ENCODE data around the gene RAMACL.
"Not testable (repeated sequence)": the region's sequence is repeated elsewhere in the genome, so short reads cannot be mapped to it uniquely, and the experiment has no call there.

RAMACL gene

GRCh38 chr6:166586424-166587156, at the start of gene RAMACL:
TSS of gene RAMACL (minus strand) at chr6:166586678. CDS start at chr6:166586477, 201 bp downstream.
- peak; percentile 7 to 32 (median 12) for DNase-seq (ENCODE audit: low read depth in 3 of 3)

GRCh38 chr6:166635013-166635970, 48.8 kb upstream of the RAMACL start:
- no peak for DNase-seq (ENCODE audit: low read depth in 3 of 3)

- not testable (repeated sequence) for DNase-seq (ENCODE audit: low read depth in 3 of 3)
Measured at GRCh38 chr6:166634581-166634980, 48.1 kb upstream of the RAMACL start.

- no peak for DNase-seq (ENCODE audit: low read depth in 3 of 3)
Measured at GRCh38 chr6:166633732-166634535, 47.5 kb upstream of the RAMACL start.

DNA sequence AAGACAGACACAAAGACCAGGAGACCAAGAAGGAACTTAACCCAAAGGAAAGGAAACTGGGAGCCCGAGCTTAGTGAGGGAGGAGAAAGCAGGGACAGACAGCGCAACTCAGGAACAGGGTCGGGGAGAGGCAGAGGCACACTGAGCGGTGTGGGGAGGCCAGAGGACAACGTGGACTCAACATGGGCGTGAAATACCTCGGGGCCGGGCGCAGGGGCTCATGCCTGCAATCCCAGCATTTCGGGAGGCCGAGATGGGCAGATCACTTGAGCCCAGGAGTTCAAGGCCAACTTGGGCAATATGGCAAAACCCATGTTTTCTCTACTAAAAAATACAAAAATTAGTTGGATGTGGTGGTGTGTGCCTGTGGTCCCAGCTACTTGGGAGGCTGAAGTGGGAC, 46.3 kb upstream of the RAMACL start:
- no peak for DNase-seq (ENCODE audit: low read depth in 3 of 3)

DNA sequence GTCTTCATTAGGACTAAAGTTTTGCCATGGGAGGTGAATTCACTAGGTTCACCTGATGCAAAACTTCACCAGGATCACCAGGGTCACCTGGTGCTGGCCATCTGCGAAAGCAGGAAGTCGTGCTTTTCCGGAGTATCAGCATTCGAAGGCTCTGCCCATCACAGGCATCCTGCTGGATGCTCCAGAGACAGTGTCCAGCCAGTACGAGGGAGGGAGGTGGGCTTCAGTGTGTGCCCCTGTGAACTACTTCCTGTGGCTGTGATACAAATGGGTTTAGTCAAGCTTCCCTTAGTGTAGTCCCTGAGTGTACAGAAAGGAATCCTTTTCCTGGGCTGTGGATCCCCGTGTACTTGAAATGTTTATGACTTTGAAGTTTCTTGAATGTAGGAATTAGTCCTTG, 44.0 kb upstream of the RAMACL start:
- DNase-seq (ENCODE audit: low read depth in 3 of 3), result no peak

- no peak for DNase-seq (ENCODE audit: low read depth in 3 of 3)
Measured at GRCh38 chr6:166629628-166630027, 43.1 kb upstream of the RAMACL start.

GRCh38 chr6:166627875-166628801, 41.7 kb upstream of the RAMACL start:
- DNase-seq (ENCODE audit: low read depth in 3 of 3), result peak; percentile 20 to 42 (median 26)

DNA sequence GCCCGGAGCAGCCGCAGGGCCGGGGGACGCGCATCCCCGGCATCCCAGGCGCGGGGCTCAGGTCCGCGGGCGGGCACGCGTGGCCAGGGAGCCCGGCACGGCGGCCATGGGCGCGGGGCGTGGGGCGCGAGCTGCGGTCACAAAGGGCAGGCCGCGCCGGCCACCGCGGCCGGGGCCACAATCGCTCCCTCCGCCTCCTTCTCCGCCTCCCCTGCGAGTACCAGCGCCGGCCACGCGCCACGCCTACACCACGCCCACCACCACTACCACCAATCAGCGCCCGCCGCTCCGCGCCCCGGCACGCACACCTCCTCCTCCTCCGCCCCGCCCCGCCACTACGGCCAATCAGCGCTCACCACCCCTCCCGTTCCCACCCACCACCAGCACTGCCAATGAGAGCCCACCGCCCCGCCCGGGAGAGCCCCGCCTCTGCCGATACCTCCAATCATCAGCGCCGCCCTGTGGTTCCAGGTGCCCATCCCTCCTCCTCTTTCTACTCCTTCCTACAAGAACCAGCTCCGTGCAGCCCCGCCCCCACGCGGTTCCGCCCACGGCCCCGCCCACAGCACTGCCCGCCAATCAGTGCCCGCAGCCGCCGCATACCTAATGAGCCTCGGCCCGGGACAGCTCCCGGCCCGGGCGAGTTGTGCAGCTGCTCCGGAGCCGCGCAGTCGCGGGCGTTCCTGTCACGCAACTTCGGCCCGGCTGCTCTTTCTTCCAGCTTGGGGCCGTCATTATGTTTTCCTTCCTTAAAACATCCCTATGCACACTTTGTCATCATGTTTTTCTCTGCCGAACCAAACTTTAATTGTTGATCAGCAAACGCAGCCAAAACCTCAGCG, 40.8 kb upstream of the RAMACL start, which contains the start of gene RPS6KA2:
RPS6KA2 (minus strand) TSS at position 219 of the 842 bp plus-strand sequence. CDS start 232 bp downstream, outside the sequence.
- peak; percentile 99 to 100 (median 100) for DNase-seq (ENCODE audit: low read depth in 3 of 3)

DNA sequence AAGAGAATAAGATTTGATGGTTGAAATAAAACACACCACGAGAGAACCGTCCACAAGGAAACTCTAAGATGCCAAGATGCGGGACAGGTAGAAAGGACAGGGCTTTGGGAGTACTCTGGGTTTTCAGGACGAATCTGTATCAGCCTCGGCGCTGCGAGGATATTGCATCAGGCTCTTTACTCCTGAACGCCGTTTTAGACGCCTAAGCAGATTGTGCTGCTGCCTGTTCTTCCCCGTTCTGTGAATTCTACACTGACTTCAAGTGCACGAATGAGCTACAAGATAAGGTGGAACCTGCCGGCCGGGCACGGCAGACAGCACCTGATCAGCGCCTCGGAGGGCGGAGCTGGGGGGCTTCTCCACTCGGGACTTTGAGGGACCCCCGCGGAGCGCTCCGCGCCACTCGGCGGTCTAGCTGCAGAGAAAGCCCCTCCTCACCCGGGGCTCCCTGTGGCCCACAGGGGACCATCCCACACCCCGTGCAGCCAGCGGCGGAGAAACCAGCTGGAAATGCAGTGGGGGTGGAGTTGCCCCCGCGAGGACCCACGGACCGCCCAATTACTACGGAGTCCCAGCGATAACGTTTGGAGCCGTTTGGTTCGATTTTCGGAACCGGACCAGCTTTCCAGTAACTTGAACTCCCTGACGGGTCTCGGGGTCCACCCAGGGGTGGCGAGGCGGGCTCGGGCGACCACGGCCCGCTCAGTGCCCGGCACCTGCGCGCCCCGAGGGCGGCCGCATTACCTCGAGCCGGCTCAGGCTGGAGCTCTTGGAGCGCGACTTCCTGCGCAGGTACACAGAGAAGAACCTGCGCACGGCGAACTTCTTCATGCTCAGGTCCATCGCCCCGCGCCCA, 39.9 kb upstream of the RAMACL start:
- peak in 1 of 3 experiments; percentile 6 for DNase-seq (ENCODE audit: low read depth in 3 of 3)

DNA sequence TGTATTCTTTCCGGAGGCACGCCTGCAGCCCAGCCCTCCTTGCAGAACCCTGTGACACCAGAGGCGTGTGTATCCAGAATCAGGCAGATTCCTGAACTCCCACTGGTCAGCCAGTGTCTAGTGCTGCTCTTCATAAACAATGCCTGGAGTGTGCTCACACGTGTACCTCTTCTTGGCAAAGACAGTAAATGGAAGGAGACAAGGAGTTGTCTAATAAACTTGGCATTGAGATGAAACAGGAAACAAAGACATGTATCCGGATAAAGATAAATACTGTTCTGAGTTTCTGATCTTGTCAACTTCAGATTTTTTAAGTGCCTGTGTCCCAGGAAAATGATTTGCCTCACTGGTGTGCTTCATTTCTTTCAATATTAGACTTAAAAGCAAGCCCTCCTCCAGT, 38.9 kb upstream of the RAMACL start:
- no peak for DNase-seq (ENCODE audit: low read depth in 3 of 3)

GRCh38 chr6:166624275-166624674, 37.8 kb upstream of the RAMACL start:
- DNase-seq (ENCODE audit: low read depth in 3 of 3), result no peak

DNA sequence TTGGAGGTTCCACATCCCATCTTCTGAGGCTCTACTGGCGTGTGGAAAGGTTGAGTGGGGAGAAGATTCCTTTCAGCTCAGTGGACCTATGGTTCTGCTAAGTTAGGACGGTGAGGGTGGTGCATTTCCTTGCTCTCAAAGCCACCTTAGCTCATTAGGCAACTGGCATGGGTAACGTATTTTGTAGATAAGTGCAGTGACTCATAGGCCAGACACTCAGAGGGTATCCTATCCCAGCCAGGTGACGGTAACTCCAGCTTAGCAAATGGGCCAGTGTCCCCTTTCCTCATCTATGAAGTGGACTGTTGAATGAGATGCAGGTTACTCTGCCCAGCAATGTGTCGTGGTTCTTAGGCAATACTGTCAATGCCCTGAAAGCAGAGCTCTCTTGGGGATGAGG, 36.8 kb upstream of the RAMACL start:
- DNase-seq (ENCODE audit: low read depth in 3 of 3), result no peak

DNA sequence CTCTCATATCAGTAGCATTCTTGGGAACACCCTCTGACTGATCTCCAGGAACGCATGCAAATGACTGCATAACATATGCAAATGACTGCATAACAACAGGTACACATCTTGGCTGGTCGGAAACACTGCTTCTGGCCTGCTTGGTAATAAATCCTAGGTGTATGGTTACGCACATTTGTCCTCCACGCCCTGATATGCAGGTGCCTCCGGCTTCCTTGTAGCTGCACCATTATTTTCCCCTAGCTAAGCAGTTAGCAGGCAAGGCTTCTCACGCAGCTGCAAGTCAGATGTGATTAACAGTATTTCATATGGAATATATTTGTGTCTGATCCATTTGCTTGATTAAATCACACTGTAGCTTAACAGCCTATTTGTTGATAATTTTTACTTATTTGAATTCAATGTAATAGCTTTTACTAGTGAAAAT, 34.6 kb upstream of the RAMACL start:
- DNase-seq (ENCODE audit: low read depth in 3 of 3), result no peak

DNA sequence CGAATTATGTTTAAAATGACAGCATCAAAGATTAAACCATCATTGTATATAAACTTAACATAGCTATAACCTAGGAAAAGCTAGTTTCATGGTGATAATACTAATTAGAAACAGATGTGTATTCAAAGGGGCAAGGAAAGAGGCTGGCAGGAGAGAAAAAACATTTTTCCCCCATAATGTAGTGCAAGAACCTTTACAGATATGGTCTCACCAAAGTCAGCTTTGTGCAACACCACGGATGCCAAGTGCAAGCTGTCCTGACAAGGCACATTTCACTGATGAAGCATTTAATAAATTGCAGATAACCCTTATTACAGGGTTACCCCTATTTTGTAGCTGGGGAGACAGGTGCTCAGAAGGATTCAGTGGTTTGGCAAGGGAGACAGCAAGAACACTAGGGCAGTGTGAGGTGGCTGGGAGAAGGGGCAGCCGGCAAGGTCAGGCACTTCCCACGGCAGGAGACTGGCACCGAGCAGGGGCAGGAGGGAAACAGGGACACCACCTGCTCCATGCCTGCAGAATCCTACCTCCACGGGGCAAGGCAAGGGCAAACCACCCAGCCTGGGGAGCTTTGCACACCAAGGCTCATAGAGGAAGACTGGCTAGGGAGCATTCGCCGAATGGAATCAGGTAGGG, 34.1 kb upstream of the RAMACL start:
- DNase-seq (ENCODE audit: low read depth in 3 of 3), result no peak

DNA sequence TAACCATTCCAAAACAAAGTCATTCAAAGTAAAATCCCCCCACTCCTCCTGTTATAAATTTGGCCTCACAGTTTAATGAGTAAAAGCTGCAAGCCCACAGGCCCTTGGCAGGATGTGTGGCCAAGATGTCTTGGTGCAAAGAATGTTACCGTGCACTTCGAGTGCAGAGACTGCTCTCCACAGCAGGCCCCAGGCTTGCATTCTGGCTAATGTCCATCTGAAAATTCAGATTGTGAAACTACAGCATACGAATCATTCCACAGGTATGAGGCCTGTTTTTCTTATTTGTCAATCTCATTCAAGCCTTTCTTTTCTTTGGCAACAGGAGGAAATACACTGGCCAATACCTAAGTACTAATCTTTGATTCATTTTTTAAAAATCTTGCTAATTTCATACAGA, 33.4 kb upstream of the RAMACL start:
- DNase-seq (ENCODE audit: low read depth in 3 of 3), result no peak

DNA sequence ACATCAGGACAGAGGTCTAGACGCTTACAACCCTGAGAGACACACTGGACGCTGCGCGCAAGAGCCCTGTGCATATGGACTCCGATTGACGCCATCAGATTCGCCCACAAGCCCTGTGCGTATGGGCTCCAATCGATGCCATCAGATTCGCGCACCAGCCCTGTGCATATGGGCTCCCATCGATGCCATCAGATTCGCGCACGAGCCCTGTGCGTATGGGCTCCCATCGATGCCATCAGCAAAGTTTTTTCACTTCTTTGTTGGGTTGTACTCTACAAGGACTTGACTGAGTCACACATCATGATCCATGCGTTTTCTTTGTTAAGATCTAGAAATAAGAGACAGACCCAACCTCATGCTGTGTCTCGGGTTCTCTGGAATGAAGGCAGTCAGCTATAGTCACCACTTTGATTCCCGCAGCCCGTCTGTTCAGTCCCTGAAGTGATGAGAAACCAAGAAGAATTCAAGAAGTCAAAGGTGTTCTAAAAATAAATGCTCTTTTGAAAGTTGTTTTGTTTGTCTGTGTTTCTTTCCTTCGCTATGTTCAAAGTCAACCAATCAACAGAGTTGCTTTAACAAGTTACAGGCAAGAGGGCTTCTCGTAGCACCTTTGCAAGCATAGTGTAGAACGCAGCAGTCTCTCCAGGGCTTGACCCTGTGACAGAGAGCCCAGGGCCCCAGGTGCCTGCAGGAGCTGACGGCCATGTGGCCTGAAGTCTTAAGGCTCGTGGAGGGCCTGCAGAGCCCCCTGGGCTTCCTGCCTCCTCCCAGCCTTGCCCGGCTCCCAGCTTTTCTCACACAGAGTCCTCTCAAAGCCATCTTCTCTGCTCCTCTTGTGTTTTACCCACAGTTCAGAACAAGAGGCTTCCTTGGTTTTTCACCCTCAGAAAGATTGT, 32.6 kb upstream of the RAMACL start:
- DNase-seq (ENCODE audit: low read depth in 3 of 3), result no peak

Data from stimulated activated CD4-positive, alpha-beta T cell treated with anti-CD3 and anti-CD28 coated beads, TNF-alpha, amount 100 ng/mL, for 24 hours (primary cell).